ENCODE data around the gene NAALADL2.
"Not testable (repeated sequence)": the region's sequence is repeated elsewhere in the genome, so short reads cannot be mapped to it uniquely, and the experiment has no call there.

The NAALADL2 gene

DNA sequence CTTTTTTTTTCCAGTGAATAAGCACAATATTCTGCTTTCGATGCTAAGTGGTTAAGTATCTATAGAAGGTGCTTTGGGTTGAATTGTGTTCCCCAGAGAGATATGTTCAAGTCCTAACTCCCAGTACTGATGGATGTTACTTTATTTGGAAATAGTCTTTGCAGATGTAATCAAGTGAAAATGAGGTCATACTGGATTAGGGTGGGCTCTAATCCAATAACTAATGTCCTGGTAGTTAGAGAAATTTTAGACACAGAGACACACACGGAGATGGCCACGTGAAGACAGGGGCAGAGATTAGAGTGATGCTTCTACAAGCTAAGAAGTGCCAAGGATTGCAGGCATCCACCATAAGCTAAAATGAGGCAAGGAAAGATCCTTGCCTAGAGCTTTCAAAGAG, 662.3 kb downstream of the NAALADL2 start:
- H3K27me3 Mint-ChIP-seq, result no peaks in the 10 kb centered on the region
- no peak overlapping the region for H3K27ac Mint-ChIP-seq
- peaks cover 2 to 14% of the 10 kb centered on the region in 2 donors for H3K9me3 Mint-ChIP-seq
- no peak overlapping the region for H3K4me3 Mint-ChIP-seq
- ATAC-seq (replicated peaks) (no peak), DNase-seq (no peak)
- H3K4me1 Mint-ChIP-seq (ENCODE audit: low read depth in 2 of 2), result no peaks in the 10 kb centered on the region
- no peaks in the 10 kb centered on the region for H3K36me3 Mint-ChIP-seq (ENCODE audit: insufficient read depth)

DNA sequence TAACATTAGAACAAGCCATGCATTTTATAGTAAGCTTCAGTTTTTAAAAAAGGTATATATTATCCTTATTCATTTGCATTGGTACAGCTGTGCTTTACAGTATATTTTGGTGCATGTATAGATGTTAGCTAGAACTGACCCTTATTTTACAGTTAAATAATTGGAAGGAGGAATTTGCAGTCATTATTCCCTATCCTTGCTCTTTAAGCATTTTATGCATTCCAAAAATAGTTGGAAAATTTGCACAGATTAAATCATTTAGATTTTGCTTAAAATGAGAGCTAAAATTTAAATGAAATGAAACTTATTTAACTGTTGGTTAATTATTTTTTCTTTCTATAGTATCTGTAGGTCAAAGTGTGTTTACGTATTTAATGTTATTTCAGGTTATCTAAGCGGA, 667.1 kb downstream of the NAALADL2 start:
- Mint-ChIP-seq H3K27me3 (no peaks in the 10 kb centered on the region), H3K4me1 (ENCODE audit: low read depth in 2 of 2) (no peaks in the 10 kb centered on the region), H3K27ac (no peak overlapping the region), H3K9me3 (no peaks in the 10 kb centered on the region), H3K36me3 (ENCODE audit: insufficient read depth) (no peaks in the 10 kb centered on the region), H3K4me3 (no peak overlapping the region)
- DNase-seq (no peak), ATAC-seq (replicated peaks) (no peak)

DNA sequence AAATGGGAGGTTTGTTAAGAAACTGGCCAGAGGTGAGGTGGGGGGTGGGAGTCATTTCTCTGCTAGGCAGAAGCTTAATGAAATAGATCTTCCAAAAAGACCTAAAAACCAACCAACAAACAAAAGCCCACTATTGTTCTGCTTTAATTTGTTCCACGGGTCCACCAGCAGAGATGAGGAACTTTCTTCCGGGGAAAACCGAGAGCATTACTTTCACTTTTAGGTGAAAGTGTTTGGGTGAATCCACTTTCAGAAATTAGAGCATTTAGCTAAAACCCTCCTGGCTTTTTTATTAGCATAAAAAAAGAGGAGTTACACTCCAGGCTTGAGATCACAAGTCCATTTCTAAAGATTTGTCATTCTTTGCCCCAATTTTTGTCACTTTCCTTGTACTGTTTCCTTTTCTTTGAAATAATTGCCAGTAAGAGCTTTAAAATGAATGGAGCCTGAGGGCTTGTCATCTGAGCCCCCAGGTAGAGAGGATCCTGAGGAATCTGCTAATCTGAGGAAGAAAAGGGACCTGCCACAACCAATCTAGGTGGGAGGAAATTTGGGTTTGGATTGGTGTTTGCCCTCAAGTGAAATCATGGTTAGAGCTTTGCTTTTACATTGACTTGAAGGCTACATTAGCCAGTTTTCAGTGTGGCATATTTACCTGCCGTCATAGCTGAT, 667.6 kb downstream of the NAALADL2 start:
- DNase-seq (no peak), ATAC-seq (replicated peaks) (no peak)
- Mint-ChIP-seq H3K4me3 (no peak overlapping the region), H3K36me3 (ENCODE audit: insufficient read depth) (no peaks in the 10 kb centered on the region), H3K27me3 (no peaks in the 10 kb centered on the region), H3K27ac (no peak overlapping the region), H3K9me3 (no peaks in the 10 kb centered on the region), H3K4me1 (ENCODE audit: low read depth in 2 of 2) (no peaks in the 10 kb centered on the region)

DNA sequence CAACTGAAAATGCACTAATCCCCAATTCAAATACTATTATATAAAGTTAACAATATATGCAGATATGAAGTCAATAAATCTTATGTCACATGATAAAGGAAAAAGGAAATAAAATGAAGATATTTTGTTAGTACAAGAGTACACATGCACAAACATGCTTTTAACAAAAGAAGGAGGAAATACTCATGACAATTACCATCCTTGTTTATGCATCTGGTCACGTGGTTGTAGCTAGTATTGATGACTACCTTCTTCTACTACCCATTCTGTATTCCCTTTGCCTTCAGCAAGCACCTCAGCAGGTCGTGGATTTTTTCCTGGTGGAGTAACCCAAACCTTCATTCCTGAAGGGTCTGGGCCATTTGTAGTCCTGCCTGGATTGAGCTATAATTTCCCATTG, 669.6 kb downstream of the NAALADL2 start:
- ATAC-seq (replicated peaks); H3K27me3 Mint-ChIP-seq; H3K36me3 Mint-ChIP-seq (ENCODE audit: insufficient read depth); H3K4me3 Mint-ChIP-seq; H3K4me1 Mint-ChIP-seq (ENCODE audit: low read depth in 2 of 2); H3K27ac Mint-ChIP-seq; H3K9me3 Mint-ChIP-seq; DNase-seq: not testable (repeated sequence)

DNA sequence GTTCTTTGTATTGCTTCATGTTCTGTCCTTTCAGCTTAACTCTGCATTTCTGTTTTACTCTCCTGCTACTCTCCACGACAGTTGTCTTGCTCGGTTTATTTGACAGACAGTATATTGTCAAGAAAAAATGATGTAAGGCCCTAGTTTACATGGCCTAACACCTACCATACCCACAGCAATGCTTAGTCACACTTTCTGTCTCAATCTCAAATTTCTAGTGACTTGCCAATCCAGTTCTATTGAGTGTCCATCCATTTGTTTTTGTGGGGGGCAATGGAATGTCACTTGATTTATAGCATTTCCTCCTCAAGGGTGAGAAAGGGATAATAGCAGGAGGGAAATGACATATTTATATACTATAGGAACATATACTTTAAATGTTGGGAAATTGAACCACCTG, 676.2 kb downstream of the NAALADL2 start:
- ATAC-seq (replicated peaks) (no peak), DNase-seq (no peak)
- Mint-ChIP-seq H3K4me1 (ENCODE audit: low read depth in 2 of 2) (no peaks in the 10 kb centered on the region), H3K27ac (no peak overlapping the region), H3K27me3 (no peaks in the 10 kb centered on the region), H3K9me3 (peaks cover 16 to 17% of the 10 kb centered on the region in 2 donors), H3K4me3 (no peak overlapping the region), H3K36me3 (ENCODE audit: insufficient read depth) (no peaks in the 10 kb centered on the region)

DNA sequence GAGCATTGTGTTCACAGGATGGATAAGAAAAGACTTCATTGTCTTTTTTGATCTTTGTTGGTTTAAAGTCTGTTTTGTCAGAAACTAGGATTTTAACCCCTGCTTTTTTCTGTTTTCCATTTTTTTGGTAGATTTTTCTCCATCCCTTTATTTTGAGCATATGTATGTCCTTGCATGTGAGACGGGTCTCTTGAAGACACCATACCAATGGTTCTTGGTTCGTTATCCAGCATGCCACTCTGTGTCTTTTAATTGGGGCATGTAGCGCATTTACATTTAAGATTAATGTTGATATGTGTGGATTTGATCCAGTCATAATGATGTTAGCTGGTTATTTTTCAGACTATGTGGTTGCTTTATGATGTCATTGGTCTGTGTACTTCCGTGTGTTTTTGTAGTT, 687.0 kb downstream of the NAALADL2 start:
- H3K27ac Mint-ChIP-seq, result no peak overlapping the region
- no peaks in the 10 kb centered on the region for H3K27me3 Mint-ChIP-seq
- DNase-seq (no peak), ATAC-seq (replicated peaks) (no peak)
- H3K9me3 Mint-ChIP-seq, result peaks cover 16 to 17% of the 10 kb centered on the region in 2 donors
- no peaks in the 10 kb centered on the region for H3K4me1 Mint-ChIP-seq (ENCODE audit: low read depth in 2 of 2)
- H3K36me3 Mint-ChIP-seq (ENCODE audit: insufficient read depth), result no peaks in the 10 kb centered on the region
- no peak overlapping the region for H3K4me3 Mint-ChIP-seq

DNA sequence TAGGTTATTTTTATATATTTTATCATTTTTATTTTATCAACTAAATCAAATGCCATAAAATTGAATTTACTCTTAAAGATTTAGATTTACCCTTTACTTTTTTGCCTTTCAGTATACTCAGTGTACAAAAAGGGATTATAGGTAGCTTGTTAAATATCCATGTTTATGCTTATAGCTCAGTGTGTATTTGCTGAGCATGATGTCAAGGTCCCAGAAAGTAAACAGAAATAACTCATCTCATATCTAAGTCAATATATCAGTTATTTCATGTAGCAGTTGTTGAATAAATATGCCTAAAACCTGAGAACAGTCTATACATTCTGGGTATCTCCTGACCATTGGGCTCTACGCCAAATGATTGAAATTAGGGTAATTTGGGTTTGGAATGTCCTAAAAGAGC, 693.8 kb downstream of the NAALADL2 start:
- H3K4me3 Mint-ChIP-seq, result no peak overlapping the region
- no peaks in the 10 kb centered on the region for H3K36me3 Mint-ChIP-seq (ENCODE audit: insufficient read depth)
- DNase-seq (no peak), ATAC-seq (replicated peaks) (no peak)
- no peaks in the 10 kb centered on the region for H3K4me1 Mint-ChIP-seq (ENCODE audit: low read depth in 2 of 2)
- H3K27me3 Mint-ChIP-seq, result no peaks in the 10 kb centered on the region
- H3K27ac Mint-ChIP-seq, result no peak overlapping the region
- peaks cover 6 to 10% of the 10 kb centered on the region in 2 donors for H3K9me3 Mint-ChIP-seq

DNA sequence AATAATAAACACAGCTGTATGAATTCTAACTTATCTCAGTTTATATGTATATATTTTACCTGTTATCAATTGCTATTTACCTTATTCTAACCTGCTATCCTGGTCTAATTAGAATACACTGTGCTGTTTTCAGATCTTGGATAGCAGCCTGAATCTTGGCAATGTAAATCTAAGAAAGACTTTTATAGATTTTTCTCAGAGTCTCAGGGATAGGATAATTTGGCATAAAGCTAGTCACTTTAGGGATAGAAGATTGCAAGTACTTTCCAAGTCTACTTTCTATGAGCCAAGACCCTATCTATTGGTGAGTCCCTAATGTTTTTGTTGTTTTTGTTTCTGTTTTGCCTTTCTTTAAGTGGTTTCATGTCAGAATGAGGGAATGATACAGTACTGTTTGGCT, 695.7 kb downstream of the NAALADL2 start:
- H3K27ac Mint-ChIP-seq, result no peak overlapping the region
- H3K9me3 Mint-ChIP-seq, result peaks cover 0 to 8% of the 10 kb centered on the region in 2 donors
- no peaks in the 10 kb centered on the region for H3K27me3 Mint-ChIP-seq
- DNase-seq (no peak), ATAC-seq (replicated peaks) (no peak)
- H3K4me3 Mint-ChIP-seq, result no peak overlapping the region
- no peaks in the 10 kb centered on the region for H3K4me1 Mint-ChIP-seq (ENCODE audit: low read depth in 2 of 2)
- no peaks in the 10 kb centered on the region for H3K36me3 Mint-ChIP-seq (ENCODE audit: insufficient read depth)

DNA sequence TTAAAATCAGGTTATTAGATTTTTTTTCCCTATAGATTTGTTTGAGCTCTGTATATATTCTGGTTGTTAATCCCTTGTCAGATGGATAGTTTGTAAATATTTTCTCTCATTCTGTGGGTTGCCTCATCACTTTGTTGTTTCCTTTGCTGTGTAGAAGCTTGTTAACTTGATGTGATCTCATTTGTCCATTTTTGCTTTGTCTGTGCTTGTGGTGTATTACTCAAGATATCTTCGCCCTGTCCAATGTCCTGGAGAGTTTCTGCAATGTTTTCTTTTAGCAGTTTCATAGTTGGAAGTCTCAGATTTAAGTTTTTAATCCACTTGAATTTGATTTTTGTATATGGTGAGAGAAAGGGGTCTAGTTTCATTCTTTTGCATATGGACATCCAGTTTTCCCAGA, 699.1 kb downstream of the NAALADL2 start:
- Mint-ChIP-seq H3K36me3 (ENCODE audit: insufficient read depth) (no peaks in the 10 kb centered on the region), H3K9me3 (peaks cover 0 to 5% of the 10 kb centered on the region in 2 donors), H3K27ac (no peak overlapping the region), H3K4me1 (ENCODE audit: low read depth in 2 of 2) (no peaks in the 10 kb centered on the region), H3K4me3 (no peak overlapping the region), H3K27me3 (no peaks in the 10 kb centered on the region)
- DNase-seq (no peak), ATAC-seq (replicated peaks) (no peak)

DNA sequence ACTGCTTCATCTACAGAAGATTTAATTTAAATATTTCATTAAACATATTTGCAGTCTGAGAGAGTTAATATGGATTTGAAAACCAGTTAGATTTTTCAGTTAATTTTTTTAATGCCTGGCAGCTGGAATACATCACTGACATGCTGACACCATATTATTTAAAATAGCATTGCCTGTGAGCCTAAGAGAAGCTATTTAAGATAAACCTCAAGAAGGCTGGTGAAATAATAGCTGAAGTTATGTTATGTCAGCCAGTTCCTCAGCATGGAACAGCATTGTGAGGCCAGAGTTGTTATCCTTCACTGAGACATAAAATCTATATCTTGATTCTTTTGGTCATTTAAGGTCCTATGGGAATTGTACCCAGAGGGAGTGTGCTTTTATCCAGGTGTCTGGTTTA, 705.2 kb downstream of the NAALADL2 start:
- peaks cover 3 to 7% of the 10 kb centered on the region in 2 donors for H3K9me3 Mint-ChIP-seq
- no peak for ATAC-seq (replicated peaks)
- no peak overlapping the region for H3K27ac Mint-ChIP-seq
- no peaks in the 10 kb centered on the region for H3K36me3 Mint-ChIP-seq (ENCODE audit: insufficient read depth)
- no peaks in the 10 kb centered on the region for H3K27me3 Mint-ChIP-seq
- H3K4me1 Mint-ChIP-seq (ENCODE audit: low read depth in 2 of 2), result no peaks in the 10 kb centered on the region
- DNase-seq, result no peak
- H3K4me3 Mint-ChIP-seq, result no peak overlapping the region

DNA sequence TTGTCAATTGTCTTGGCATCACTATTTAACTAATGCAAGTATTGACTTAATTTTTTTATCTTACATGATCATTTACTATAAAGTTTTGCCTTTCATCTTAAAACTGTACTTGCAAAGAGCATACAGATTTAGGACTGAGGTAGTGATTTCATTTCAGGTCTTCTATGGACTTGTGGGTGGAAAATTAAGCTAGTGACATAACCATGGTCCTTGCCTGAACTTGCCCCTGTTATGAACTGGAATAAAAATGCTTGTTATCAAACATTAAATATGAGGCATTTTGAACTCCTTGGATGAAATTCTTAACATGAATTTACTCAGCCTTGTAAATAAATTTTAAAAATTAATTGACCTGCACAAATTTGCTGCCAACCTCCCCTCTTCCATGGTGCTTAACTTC, 712.0 kb downstream of the NAALADL2 start:
- no peak overlapping the region for H3K4me3 Mint-ChIP-seq
- ATAC-seq (replicated peaks) (no peak), DNase-seq (no peak)
- no peaks in the 10 kb centered on the region for H3K4me1 Mint-ChIP-seq (ENCODE audit: low read depth in 2 of 2)
- H3K27ac Mint-ChIP-seq, result no peak overlapping the region
- peaks cover 4 to 14% of the 10 kb centered on the region in 2 donors for H3K9me3 Mint-ChIP-seq
- H3K36me3 Mint-ChIP-seq (ENCODE audit: insufficient read depth), result no peaks in the 10 kb centered on the region
- no peaks in the 10 kb centered on the region for H3K27me3 Mint-ChIP-seq

DNA sequence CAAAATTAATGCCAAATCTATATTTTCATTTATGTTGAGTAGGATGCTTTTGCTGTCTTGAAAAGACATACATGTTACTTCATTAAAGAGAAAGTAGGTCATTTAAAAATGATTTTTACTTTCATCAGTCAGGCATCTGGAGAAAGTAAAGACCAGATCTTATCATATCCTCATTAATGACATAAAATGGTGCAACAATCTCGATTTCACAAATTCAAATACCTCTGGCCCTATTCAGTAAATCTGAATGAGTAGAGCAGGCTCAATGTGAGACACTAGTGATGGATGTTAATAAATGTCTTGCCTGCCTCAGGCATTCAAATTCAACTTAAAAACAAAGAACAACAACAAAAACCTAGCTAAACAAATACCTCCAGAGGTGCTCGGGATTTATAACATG, 714.1 kb downstream of the NAALADL2 start:
- Mint-ChIP-seq H3K27me3 (no peaks in the 10 kb centered on the region), H3K27ac (no peak overlapping the region), H3K36me3 (ENCODE audit: insufficient read depth) (no peaks in the 10 kb centered on the region), H3K4me1 (ENCODE audit: low read depth in 2 of 2) (no peaks in the 10 kb centered on the region), H3K9me3 (peaks cover 2 to 7% of the 10 kb centered on the region in 2 donors), H3K4me3 (no peak overlapping the region)
- no peak for DNase-seq
- no peak for ATAC-seq (replicated peaks)

DNA sequence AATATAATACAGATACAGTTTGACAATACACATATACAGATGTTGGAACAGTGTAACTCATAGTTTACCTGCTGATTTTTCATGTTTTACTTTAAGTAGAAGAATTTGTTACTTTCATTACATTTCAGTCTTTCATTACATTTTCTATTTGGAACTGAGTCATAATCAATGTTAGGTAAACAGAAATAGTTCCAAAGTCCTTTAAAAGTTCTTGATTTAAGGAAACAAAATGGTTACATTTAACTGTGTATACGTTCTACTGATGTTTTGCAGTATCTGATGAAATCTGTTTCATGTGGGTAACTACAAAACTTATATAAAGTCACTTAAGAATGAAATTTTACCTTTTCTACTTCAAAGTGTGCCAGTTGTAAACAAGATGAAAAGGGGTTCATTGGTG, 721.2 kb downstream of the NAALADL2 start:
- DNase-seq (no peak), ATAC-seq (replicated peaks) (no peak)
- H3K9me3 Mint-ChIP-seq, result no peaks in the 10 kb centered on the region
- no peak overlapping the region for H3K4me3 Mint-ChIP-seq
- no peaks in the 10 kb centered on the region for H3K36me3 Mint-ChIP-seq (ENCODE audit: insufficient read depth)
- no peaks in the 10 kb centered on the region for H3K4me1 Mint-ChIP-seq (ENCODE audit: low read depth in 2 of 2)
- H3K27ac Mint-ChIP-seq, result no peak overlapping the region
- no peaks in the 10 kb centered on the region for H3K27me3 Mint-ChIP-seq

DNA sequence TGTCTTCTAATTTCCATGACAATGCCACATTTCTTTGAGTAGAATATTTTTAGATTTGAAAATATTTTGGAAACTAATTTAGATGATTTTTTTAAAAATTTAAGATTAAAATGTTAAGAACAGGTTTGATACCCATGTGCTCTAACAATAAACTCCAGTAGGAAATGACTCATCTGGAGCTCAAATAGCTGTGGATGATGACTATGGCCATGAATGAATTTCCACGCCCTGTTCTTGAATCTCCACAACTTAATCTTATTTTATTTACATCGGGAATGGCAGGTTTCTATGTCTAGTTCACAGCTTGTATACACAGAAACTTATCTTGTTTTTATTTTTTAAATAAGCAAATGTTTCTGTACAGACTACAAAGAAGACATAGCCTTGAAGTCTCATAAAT, 726.8 kb downstream of the NAALADL2 start:
- H3K27ac Mint-ChIP-seq, result no peak overlapping the region
- H3K4me1 Mint-ChIP-seq (ENCODE audit: low read depth in 2 of 2), result no peaks in the 10 kb centered on the region
- ATAC-seq (replicated peaks) (no peak), DNase-seq (no peak)
- no peaks in the 10 kb centered on the region for H3K9me3 Mint-ChIP-seq
- no peak overlapping the region for H3K4me3 Mint-ChIP-seq
- no peaks in the 10 kb centered on the region for H3K27me3 Mint-ChIP-seq
- no peaks in the 10 kb centered on the region for H3K36me3 Mint-ChIP-seq (ENCODE audit: insufficient read depth)

DNA sequence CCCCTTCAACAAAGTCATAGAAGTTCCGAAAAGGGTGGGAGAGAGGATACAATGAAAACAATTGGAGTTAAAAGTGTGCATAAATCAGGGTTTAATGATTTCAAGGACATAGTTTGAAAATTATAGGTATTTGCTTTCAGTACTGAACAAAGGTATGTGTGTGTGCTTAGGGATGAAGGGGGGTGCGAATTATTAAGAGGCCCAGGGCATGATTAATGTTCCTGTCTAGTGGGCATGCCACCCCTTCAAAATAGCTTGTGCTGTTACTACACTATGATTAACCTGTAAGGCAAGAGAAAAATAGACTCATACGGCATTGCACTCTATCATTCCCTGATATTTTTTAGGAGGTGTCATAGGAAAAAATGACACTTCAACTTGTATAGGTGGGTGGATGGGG, 731.6 kb downstream of the NAALADL2 start:
- DNase-seq (no peak), ATAC-seq (replicated peaks) (no peak)
- no peak overlapping the region for H3K27ac Mint-ChIP-seq
- no peaks in the 10 kb centered on the region for H3K36me3 Mint-ChIP-seq (ENCODE audit: insufficient read depth)
- no peaks in the 10 kb centered on the region for H3K27me3 Mint-ChIP-seq
- H3K4me1 Mint-ChIP-seq (ENCODE audit: low read depth in 2 of 2), result no peaks in the 10 kb centered on the region
- no peak overlapping the region for H3K4me3 Mint-ChIP-seq
- H3K9me3 Mint-ChIP-seq, result peaks cover 3 to 7% of the 10 kb centered on the region in 2 donors
